ENCODE measurements around the gene KLF15. TPM values are rescaled to one million over a fixed set of nuclear protein-coding genes. Genes with fewer than 3 reads are reported as not detected.

Gene KLF15
- total RNA-seq, 6 experiments from 2014 or later, result 0.63 to 1.2 (median 0.81) TPM

- no peak for DNase-seq
- Mint-ChIP-seq H3K27ac (no peak overlapping the region), H3K36me3 (ENCODE audit: low read depth) (peaks cover 14% of the 10 kb centered on the region; the same call in 1 of the 2 replicates), H3K9me3 (peaks cover 17% of the 10 kb centered on the region; the same call in 1 of the 2 replicates), H3K4me3 (no peak overlapping the region), H3K27me3 (ENCODE audit: insufficient read depth) (peaks cover 3% of the 10 kb centered on the region; the same call in 1 of the 2 replicates), H3K4me1 (ENCODE audit: low read depth) (peaks cover 25% of the 10 kb centered on the region)
- TF ChIP-seq, protein P1, sequence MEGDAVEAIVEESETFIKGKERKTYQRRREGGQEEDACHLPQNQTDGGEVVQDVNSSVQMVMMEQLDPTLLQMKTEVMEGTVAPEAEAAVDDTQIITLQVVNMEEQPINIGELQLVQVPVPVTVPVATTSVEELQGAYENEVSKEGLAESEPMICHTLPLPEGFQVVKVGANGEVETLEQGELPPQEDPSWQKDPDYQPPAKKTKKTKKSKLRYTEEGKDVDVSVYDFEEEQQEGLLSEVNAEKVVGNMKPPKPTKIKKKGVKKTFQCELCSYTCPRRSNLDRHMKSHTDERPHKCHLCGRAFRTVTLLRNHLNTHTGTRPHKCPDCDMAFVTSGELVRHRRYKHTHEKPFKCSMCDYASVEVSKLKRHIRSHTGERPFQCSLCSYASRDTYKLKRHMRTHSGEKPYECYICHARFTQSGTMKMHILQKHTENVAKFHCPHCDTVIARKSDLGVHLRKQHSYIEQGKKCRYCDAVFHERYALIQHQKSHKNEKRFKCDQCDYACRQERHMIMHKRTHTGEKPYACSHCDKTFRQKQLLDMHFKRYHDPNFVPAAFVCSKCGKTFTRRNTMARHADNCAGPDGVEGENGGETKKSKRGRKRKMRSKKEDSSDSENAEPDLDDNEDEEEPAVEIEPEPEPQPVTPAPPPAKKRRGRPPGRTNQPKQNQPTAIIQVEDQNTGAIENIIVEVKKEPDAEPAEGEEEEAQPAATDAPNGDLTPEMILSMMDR (IDR thresholded peaks at IDR 0.05), result no peak
These were observed 47.1 kb downstream of the KLF15 start for GRCh38 chr3:126309861-126310655.

GRCh38 chr3:126309165-126309564 lies 48.0 kb downstream of the KLF15 start:
- H3K9me3 Mint-ChIP-seq, result peaks cover 22% of the 10 kb centered on the region
- peaks cover 3% of the 10 kb centered on the region; the same call in 1 of the 2 replicates for H3K27me3 Mint-ChIP-seq (ENCODE audit: insufficient read depth)
- TF ChIP-seq, protein P1 (IDR thresholded peaks at IDR 0.05), result no peak
- peaks cover 34% of the 10 kb centered on the region for H3K4me1 Mint-ChIP-seq (ENCODE audit: low read depth)
- DNase-seq, result no peak
- no peak overlapping the region for H3K4me3 Mint-ChIP-seq
- H3K27ac Mint-ChIP-seq, result no peak overlapping the region
- peaks cover 19% of the 10 kb centered on the region for H3K36me3 Mint-ChIP-seq (ENCODE audit: low read depth)

- H3K27me3 Mint-ChIP-seq (ENCODE audit: insufficient read depth), result peaks cover 3% of the 10 kb centered on the region; the same call in 1 of the 2 replicates
- no peak for DNase-seq
These were observed 48.6 kb downstream of the KLF15 start for GRCh38 chr3:126308394-126309125.

GRCh38 chr3:126307591-126308393 lies 49.4 kb downstream of the KLF15 start:
- Mint-ChIP-seq H3K9me3 (peaks cover 32% of the 10 kb centered on the region), H3K27ac (no peak overlapping the region), H3K4me1 (ENCODE audit: low read depth) (peaks cover 29% of the 10 kb centered on the region), H3K4me3 (no peak overlapping the region), H3K27me3 (ENCODE audit: insufficient read depth) (peaks cover 3% of the 10 kb centered on the region; the same call in 1 of the 2 replicates), H3K36me3 (ENCODE audit: low read depth) (peaks cover 27% of the 10 kb centered on the region)
- DNase-seq, result no peak
- TF ChIP-seq, protein P1 (IDR thresholded peaks at IDR 0.05), result no peak

More at GRCh38 chr3:126308394-126309125, 48.6 kb downstream of the KLF15 start:
- H3K9me3 Mint-ChIP-seq, result peaks cover 28% of the 10 kb centered on the region
- no peak overlapping the region for H3K4me3 Mint-ChIP-seq
- peaks cover 32% of the 10 kb centered on the region for H3K4me1 Mint-ChIP-seq (ENCODE audit: low read depth)
- H3K27ac Mint-ChIP-seq, result no peak overlapping the region
- H3K36me3 Mint-ChIP-seq (ENCODE audit: low read depth), result peaks cover 21% of the 10 kb centered on the region
- TF ChIP-seq, protein P1 (IDR thresholded peaks at IDR 0.05), result no peak

DNA sequence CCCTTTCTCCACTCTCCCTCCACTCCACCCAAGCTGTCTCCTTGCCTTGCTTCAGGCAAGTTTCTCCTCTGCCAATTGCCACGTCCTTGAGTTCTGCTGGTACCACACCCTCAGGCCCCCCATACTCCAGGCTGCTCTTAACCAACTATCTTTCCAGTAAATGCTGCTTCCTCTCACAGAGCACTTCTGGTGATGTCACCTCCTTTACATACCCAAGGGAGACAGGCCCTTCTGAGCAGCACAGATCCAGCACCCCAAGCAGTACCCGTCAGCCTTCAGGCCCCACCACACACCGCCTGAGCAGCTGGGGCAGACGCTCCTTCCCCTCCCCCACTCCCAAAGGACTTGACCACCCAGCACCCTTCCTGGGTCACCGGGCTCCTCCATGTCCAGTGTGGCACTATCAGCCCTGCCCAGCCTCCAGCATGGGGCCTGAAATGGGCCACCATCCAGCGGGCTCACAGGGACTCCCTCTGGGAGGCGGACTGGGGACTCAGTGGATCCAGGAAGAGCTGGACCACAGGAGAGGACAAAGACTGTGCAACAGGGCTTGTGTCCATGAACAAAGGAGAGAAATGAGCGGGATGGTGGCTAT lies 50.2 kb downstream of the KLF15 start:
- DNase-seq, result no peak
- peaks cover 29% of the 10 kb centered on the region for H3K4me1 Mint-ChIP-seq (ENCODE audit: low read depth)
- peaks cover 3% of the 10 kb centered on the region; the same call in 1 of the 2 replicates for H3K27me3 Mint-ChIP-seq (ENCODE audit: insufficient read depth)
- peaks cover 30% of the 10 kb centered on the region for H3K36me3 Mint-ChIP-seq (ENCODE audit: low read depth)
- H3K9me3 Mint-ChIP-seq, result peaks cover 40% of the 10 kb centered on the region
- no peak overlapping the region for H3K4me3 Mint-ChIP-seq
- H3K27ac Mint-ChIP-seq, result no peak overlapping the region
- TF ChIP-seq, protein P1 (IDR thresholded peaks at IDR 0.05), result no peak
